GM18858 (cell line): ENCODE results near the gene ARL3.
"Not testable (repeated sequence)": the region's sequence is repeated elsewhere in the genome, so short reads cannot be mapped to it uniquely, and the experiment has no call there.

Experiments used
- ATAC-seq: cut with Tn5 transposase; IDR thresholded peaks from one replicate; pipeline ENCODE4 v1.9.1; 2021; ENCODE audit not compliant: unreplicated experiment

ARL3 gene, protein sequence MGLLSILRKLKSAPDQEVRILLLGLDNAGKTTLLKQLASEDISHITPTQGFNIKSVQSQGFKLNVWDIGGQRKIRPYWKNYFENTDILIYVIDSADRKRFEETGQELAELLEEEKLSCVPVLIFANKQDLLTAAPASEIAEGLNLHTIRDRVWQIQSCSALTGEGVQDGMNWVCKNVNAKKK

DNA sequence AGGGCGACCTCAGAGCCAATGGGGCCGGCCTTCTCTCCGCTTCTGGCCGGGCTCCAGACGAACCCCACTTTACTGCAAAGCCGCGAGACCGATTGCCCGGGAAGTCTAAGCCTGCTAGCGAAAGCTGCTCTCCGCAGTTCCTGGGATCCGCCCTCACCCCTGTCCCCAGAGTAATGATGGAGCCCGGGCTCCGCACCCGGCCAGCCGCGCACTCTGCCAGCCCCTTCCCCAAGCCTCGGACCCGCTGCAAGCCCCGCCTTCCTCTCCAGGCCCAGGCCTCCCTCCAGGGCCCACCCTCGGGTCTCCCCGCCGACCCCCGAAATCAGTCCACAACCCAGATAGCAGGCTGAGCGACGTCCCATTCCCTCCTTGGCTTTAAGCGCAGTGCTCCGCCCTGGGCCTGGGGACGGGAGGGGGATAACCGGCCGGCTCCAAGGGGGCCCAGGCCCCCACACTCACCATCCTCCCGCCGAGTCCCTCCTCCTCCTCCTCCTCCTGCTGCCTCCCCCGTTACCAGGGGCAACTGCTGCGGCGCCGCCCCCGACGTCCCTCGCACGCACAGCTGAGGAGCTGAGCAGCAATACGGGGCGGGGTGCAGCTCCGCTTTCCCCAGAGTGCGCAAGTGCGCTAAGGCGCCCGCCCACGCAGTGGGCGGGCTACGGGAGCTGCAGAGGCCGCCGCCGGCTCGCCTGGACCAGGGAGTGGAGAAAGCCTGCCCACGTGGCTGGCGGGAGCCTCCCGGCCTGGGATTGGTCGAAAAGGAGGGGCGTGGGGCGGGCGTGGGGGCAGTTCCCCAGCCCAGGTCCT is at the start of gene ARL3:
ARL3 (minus strand) TSS at position 584 of the 807 bp plus-strand sequence; CDS start at position 462, 122 bp downstream.
- peak; percentile 63 for ATAC-seq

DNA sequence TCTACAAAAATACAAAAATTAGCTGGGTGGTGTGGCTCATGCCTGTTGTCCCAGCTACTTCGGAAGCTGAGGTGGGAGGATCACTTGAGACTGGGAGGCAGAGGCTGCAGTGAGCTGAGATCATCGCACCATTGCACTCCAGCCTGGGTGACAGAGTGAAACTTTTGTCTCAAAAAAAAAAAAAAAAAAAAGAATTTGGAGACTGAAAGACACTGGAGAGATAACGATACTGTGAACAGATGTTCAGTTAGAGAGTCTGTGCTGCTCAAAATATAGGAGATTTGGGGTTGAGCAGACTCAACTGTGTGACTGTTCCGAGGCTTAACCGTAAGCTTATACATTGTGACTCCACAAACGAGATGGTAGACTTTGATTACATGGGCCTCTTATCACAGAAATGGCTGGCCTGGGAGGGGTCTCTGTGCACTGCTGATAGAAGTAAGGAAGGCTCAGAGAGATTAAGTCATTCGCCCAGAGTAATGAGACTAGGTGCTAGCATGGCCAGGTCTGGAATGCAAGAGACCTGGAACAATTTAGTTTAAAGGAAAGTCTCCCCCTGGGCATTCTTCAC is 48.9 kb upstream of the ARL3 start:
- ATAC-seq = no peak

DNA sequence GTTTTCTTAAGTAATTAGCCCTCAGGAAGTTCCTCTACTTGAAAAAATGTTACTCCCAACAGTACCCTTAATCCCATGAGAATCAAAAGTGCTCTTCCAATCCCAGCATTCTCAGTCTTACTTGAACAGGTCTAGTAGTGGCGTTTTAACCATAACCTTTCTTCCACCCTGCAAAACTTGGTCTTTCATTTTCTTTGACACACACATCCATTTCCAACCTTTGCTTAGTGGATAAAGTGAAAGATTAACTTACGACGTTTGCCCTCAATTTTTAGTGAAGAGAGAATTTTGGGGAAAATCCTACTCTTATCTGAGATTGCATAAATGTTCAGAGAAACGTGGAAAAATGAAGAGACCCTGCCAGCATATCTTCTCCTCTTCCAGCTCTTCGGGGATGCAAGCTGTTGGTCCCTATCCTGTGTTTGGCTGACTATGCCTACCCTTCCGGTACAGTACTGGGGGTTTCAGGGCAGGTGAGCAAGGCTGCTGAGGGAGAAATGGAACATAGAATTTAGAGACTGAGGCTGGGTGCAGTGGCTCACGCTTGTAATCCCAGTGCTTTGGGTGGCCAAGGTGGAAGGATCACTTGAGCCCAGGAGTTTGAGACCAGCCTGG is 48.3 kb upstream of the ARL3 start:
- ATAC-seq = no peak

DNA sequence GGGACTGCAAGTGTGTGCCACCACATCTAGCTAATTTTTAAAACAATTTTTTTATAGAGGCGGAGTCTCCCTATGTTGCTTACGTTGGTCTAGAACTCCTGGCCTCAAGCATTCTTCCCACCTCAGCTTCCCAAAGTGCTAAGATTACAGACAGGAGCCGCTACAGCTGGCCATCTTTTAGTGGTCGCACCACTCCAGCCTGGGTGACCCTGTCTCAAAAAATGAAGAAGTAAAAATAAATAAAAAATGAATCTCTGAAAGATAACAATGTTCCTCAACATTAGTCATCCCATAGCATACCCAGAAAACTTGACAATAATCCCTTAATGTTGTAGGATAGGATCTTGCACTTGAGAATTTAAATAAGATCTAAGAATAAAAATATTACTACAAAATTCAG is 47.8 kb upstream of the ARL3 start:
- no peak for ATAC-seq

DNA sequence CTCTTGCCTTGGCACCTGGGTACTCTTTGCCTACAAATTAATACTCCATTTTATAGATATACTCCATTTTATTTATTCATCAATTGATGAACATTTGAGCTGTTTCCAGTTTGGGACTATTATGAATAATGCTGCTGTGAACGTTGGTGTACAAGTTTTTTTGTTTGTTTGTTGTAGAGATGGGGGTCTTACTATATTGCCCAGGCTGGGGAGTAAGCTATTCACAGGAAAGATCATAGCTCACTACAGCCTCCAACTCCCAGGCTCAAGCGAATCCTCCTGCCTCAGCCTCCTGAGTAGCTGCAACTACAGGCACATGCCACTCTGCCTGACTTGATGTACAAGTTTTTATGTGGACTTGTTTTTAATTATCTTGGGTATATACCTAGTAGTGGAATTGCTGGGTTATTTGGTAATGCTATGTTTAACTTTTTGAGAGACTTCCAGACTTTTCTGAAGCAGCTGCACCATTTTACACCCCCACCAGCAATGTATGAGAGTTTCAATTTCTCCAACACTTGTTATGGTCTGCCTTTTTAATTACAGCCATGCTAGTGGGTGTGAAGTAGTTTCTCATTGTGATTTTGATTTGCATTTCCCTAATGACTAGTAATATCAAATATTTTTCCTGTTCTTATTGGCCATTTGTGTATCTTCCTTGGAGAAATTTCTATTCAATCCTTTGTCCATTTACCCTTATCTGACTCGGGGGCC is 45.5 kb upstream of the ARL3 start:
- no peak for ATAC-seq

DNA sequence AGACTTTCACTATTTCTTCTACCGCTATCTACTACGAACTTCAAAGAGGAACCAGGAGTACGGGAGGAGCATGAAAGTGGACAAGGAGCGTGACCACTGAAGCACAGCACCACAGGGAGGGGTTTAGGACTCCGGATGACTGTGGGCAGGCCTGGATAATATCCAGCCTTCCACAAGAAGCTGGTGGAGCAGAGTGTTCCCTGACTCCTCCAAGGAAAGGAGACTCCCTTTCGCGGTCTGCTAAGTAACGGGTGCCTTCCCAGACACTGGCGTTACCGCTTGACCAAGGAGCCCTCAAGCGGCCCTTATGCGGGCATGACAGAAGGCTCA is 44.7 kb upstream of the ARL3 start:
- ATAC-seq = not testable (repeated sequence)

DNA sequence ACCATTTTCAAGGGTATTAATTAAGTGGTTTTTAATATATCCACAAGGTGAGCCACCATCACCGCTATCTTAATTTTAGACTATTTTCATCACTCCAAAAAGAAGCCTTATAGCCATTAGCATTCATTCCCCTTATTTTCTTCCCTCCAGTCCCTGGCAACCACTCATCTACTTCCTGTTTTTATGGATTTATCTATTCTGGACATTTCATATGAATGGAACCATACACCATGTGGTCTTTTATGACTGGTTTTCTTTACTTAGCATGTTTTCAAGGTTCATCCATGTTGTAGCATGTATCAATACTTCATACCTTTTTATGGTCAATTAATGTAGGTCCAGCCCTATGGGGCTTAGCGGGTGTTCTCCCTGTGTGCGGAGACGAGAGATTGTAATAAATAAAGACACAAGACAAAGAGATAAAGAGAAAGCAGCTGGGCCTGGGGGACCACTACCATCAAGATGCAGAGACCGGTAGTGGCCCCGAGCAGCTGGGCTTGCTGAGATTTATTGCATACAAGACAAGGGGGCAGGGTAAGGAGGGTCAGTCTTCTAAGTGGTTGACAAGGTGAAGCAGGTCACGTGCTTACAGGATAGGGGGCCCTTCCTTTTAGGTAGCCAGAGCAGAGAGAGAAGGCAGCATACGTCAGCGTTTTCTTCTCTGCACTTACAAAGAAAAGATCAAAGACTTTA is 44.2 kb upstream of the ARL3 start:
- ATAC-seq = no peak

DNA sequence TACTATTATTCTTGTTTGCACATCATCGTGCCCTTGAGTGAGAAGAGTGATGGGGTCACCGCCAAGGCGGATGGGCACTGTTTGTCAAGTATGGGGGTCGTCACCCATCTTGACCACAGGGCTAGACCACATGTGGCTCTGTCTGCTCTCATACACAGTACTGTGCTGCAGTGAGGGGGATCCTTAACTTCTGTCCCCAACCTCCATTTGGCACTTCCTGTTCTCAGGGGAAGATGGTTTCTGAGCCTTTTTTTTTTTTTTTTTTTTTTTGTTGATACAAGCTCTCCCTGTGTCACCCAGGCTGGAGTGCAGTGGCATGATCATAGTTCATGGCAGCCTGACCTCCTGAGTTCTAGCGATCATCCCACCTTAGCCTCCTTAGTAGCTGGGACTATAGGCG is 43.1 kb upstream of the ARL3 start:
- ATAC-seq = no peak

DNA sequence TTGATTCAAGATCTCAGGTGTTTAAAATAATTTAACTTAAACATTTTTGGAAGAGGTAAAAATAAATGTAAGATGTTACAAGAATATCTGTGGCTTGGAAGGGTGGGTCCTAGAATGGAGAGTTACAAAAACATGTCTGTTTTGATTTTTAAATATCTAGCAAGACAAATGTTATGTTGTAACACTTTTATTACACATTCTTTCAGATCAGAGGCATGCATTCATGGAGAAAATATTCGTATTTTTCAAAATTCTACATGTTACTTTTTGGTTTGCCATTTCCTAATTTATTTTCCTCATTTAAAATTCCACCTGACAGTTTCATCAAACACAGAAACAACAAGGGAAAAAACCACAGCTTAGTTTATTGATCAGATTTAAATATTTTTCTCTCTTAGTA is 39.5 kb upstream of the ARL3 start:
- ATAC-seq = no peak

DNA sequence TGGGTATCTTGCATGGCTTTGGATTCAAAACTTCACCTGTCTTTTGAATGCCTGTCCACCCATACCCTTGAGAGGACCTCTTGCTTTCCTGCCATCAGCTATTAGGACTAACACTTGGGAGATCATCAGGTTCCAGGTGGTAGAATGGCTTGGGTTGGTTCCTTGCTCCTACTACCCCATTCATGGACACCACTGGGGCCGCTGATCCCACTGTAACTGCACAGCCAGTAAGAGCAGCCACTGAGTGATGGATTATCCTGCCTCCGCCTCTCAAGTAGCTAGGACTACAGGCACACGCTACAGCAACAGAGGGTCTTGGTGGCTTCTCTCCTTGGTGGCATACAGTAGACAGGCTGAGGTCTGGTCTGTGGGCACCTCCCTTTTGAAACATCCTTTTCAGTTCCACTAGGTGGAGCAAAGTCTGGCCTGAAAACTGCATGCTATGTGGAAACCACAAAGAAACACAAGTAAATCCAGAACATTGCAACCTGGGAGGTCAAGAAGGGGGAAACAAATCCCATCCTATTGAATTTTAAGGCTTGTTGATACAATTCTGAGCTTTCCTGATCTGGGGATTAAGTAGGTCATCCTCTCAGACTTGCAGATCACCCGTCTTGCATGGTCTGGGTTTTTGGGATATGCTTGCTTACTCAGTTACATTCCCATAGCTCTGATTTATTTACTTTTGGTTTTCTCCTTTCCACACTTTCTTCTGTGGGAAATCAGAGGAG is 38.9 kb upstream of the ARL3 start:
- ATAC-seq = no peak

DNA sequence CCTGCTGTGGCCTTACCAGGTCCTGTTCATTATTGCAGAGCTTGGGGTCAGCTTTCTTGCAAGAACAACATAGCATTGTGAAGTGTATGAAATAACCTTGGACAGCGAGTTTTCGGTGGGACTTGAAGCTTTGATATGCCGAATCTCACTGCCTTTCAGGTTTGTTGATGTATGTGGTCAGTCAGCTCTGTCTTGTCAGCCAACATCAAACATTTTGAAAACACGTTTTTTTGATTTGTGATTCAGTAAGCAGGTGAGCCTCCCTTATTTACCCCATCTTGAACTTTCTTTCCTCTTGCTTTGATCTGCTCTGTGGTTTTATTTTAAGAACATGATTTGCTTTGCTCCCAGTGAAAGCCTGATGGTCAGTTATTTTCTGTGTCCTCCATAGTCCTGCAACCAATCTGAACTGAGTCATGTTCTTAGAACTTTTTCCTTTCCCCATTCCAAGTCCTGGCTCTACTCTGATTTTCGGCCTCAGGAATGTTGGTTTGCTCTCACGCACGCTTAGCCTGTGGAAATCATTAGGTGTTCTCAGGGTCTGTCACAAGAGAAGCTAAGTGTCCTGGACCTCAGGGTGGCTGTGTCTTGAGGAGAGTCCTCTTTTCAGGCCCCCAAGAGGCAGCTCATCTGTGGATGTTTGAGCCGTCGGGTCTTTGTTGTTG is 38.2 kb upstream of the ARL3 start:
- no peak for ATAC-seq

DNA sequence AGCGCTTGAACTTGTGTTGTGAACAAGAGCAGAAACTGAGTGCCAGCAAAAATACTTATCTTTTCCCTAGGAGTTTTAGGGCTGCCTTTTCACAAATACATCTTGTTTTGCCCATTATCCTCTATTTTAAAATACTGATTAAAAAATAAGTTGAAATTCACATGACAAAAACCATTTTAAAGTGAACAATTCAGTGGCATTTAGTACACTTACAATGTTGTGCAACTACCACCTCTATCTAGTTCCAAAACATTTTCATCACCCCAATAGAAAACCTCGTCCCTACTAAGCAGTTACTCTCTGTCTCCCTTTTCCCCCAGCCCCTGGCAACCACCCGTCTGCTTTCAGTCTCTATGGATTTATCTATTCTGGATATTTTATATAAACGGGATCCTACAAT is 31.0 kb upstream of the ARL3 start:
- ATAC-seq = no peak

DNA sequence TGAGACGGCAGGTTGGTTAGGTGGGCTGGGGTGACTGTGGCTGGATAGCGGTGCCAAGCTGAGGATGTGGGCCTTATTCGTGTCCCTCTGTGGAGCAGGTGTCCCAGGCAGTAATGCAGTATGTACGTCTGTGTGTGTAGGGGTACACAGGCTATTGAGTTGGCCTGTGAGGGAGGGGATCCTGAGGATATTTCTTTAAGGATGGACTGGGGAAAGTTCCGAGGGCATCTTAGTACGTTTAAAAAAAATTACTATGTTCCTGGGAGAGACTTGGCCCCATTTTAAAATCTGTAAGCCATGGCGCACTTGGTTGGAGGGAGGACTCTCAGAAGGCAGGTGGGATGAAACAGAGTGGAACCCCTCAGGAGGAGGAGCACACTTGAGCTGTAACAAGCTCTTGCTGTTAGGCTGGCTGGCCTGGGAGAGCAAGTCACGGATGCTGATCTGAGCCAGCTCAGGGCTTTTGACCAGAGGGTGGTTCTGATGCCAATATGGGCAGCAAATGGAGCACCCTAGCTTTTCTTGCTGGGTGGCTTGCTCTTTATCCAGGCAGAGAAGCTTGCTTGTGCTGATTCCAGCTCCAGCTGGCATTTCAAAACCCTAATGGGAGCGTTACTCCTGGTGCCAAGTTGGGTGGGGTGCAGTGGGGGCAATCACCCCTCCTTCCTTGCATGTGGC is 30.3 kb upstream of the ARL3 start:
- no peak for ATAC-seq

DNA sequence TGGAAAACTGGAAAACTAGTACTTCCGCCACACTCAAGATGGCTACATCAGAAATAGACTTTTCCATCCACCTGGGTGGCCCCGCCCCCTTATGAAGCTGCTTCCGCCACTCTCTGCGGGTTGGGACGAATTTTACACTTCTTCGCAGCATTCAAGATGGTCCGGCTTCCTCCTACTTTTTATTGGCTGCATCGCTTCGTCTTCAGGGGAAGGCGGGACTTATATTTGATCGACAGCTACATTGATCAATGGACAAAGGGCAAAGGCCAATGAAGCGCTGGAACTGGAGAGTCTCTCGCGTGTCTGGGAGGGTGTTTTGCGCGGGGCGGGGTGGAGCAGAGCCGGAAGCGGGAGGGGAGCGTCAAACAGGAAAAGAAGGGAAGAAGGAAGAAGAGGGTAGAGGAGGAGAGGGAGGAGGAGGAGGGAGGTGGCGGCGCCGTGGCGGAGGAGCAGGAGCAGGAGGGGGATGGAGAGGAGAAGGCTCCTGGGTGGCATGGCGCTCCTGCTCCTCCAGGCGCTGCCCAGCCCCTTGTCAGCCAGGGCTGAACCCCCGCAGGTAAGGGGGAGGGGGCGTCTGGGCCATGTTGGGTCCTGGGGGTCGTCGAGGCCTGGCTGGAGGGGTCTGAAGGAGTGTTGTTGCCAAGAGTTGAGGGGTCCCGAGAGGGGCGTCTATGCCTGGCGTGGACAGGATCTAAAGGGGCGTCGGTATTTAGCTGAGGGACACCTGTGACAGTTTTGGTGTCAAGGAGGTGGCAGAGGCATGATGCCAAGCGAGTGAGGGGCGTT is 29.6 kb upstream of the ARL3 start, which contains the start of gene WBP1L:
WBP1L (plus strand) TSS at position 361 of the 786 bp plus-strand sequence; CDS start at position 467, 106 bp downstream.
- ATAC-seq = peak; percentile 95

DNA sequence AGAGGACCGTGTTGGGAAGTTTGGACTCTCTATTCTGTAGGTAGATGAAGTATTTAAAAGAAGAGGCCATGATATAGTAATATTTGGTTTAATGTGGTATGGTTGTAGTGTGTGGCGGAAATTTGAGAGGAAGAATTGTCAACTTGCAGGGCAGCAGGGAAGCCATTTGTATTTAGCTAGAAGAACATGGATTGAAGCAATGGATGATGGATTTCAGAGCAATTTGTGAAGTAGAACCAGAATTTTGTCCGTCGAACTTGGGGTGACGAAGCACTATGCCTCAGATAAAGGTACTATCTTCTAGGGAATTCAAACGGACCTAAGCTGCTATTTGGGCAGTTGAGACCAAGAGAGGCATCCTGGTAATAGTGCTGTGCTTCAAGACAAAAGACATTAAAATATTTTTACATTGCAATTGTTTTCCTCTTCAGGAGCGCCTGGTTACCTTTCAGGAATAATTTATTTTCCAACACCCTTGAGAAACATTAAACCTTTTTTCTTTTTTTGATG is 28.9 kb upstream of the ARL3 start:
- ATAC-seq = no peak

DNA sequence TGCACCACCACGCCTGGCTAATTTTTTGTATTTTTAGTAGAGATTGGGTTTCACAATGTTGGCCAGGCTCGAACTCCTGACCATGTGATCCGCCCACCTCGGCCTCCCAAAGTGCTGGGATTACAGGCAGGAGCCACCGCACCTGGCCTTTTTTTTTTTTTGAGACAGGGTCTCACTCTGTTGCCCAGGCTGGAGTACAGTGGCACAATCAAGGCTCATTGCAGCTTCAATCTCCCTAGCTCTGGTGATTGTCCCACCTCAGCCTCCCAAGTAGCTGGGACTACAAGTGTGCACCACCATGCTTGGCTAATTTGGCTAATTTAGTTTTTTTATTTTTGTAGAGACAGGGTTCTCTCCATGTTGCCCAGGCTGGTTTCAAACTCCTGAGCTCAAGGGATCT is 28.1 kb upstream of the ARL3 start:
- ATAC-seq = not testable (repeated sequence)

DNA sequence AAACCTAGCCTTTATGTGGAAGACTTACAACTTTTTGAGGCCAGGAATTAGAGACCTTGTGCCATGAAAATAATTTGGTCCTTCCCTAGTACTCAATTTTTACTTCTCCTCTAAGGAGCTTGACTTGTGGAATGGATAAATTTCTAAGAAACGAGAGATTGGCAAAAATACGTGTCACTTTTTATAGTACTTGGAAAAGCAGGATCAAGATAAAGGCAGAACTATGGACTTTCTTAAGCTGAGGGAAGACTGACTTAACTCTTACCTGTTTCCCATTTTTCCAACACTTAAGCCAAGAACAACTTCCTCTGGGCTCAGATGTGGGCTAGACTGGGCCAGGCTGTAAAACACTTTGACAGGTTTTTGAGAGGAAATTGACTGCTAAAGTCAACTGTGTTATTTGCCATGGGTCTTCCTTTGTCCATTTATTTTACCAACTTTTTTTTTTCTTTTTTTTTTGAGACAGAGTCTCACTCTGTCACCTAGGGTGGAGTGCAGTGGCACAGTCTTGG is 27.6 kb upstream of the ARL3 start:
- no peak for ATAC-seq

DNA sequence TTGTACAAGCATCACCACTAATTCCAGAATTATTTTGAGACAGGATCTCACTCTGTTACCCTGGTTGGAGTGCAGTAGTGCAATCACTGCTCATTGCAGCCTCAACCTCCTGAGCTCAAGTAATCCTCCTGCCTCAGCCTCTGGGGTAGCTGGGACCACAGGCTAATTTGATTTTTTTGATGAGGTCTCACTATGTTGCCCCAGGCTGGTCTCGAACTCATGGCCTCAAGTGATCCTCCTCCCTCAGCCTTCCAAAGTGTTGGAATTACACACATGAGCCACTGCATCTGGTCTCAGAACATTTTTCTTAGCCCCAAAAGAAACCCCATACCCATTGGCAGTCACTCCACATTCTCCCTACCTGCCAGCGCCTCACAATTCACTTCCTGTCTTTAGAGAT is 26.0 kb upstream of the ARL3 start:
- ATAC-seq = no peak
